Activated naive CD4-positive, alpha-beta T cell treated with anti-CD3 and anti-CD28 coated beads for 36 hours (primary cell): ENCODE data around the gene CLHC1. TPM values are rescaled to one million over a fixed set of nuclear protein-coding genes. Genes with fewer than 3 reads are reported as not detected.
"Not testable (repeated sequence)": the region's sequence is repeated elsewhere in the genome, so short reads cannot be mapped to it uniquely, and the experiment has no call there.

ENCODE experiments used
- CTCF ChIA-PET: fragments of 350-600 bp; sonication (Branson Sonifier 250); formaldehyde crosslinking; loops from one replicate; lab custom pipeline; 2021; ENCODE audit warnings: antibody characterized with exemption; lab: Charles Lee
- DNase-seq: peaks from one replicate; pipeline ENCODE4 v3.0.0-alpha.2; 2020
- H3K27ac Mint-ChIP-seq: one replicate; pipeline ENCODE4 v1.8.0; 2021; ENCODE audit warnings: mild to moderate bottlenecking, mixed read lengths
- H3K27me3 Mint-ChIP-seq: one replicate; pipeline ENCODE4 v1.8.0; 2021; ENCODE audit warnings: low read depth, mixed read lengths
- H3K36me3 Mint-ChIP-seq: one replicate; pipeline ENCODE4 v1.8.0; 2021; ENCODE audit warnings: low read depth, mixed read lengths
- H3K4me1 Mint-ChIP-seq: one replicate; pipeline ENCODE4 v1.8.0; 2021; ENCODE audit warnings: low read depth, mixed read lengths
- H3K4me3 Mint-ChIP-seq: one replicate; pipeline ENCODE4 v1.8.0; 2021; ENCODE audit warnings: mild to moderate bottlenecking, moderate library complexity, mixed read lengths
- H3K9me3 Mint-ChIP-seq: one replicate; pipeline ENCODE4 v1.8.0; 2021; ENCODE audit warnings: mixed read lengths
- intact Hi-C: fragments of 100-400 bp; cut with micrococcal nuclease; formaldehyde crosslinking; loops from one replicate; pipeline ENCODE4 v1.15.1; 2023
- total RNA-seq, 2 experiments: library from RNA; stranded (reverse); gene quantifications; one replicate each; pipeline ENCODE4 v1.2.3, GENCODE V29; 2021

The CLHC1 gene
- 1 to 10 TPM; 2.4 to 3.1 TPM for total RNA-seq

DNA sequence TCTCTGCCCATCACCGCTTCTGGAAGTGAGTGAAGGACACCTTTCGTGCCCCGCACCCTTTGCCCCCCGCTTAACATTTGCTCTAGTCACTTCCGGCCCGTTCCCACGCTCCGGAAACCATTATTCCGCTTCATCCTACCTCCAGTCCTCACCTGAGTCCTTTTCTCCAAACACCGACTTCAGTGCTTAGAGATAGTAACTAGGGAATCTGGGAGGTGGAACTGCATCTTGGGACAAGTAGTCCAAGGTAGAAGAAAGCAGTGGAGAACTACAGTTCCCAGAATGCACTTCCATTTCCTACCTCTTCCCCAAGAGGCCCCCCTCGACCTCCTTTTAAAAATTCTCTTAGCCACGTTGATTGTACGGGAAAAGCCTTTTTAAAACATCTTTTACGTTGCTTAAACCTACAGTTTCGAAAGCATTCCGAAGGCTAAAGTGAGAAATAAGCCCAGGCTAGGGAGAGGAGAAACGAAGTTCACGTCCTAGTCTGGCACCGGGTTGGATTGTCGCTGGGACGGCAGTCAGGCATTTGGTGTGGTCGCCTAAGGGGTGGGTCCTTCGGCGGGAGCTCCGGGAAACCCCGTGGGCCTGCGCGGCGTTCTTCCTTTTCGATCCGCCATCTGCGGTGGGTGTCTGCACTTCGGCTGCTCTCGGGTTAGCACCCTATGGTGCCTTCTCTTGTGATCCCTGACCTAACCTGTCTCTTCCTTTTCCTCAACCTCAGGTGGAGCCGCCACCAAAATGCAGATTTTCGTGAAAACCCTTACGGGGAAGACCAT, at the start of gene CLHC1, which contains the start of gene RPS27A:
Gene CLHC1, minus strand, starts transcription at position 210 of the 779 bp plus-strand sequence. CDS start 9,882 bp downstream, outside the sequence.
Gene RPS27A, plus strand, starts transcription at position 605 of the 779 bp plus-strand sequence. Its CDS starts 137 bp downstream, at position 742.
- no peaks in the 10 kb centered on the region for H3K27me3 Mint-ChIP-seq
- H3K36me3 Mint-ChIP-seq: peaks cover 41% of the 10 kb centered on the region
- CTCF ChIA-PET: no interaction called here
- peak within 1 kb of the TSS; percentile 95 for H3K27ac Mint-ChIP-seq
- H3K4me1 Mint-ChIP-seq: peaks cover 52% of the 10 kb centered on the region
- no peaks in the 10 kb centered on the region for H3K9me3 Mint-ChIP-seq
- intact Hi-C loops: loop anchor here (1.0 to 5.0 kb wide), 15 partner anchors 9 to 1465 kb away; partner anchors contain the start of genes CFAP36, CHAC2, EML6 and MTIF2
- peak; percentile 94 for DNase-seq
- peak within 1 kb of the TSS; percentile 97 for H3K4me3 Mint-ChIP-seq

DNA sequence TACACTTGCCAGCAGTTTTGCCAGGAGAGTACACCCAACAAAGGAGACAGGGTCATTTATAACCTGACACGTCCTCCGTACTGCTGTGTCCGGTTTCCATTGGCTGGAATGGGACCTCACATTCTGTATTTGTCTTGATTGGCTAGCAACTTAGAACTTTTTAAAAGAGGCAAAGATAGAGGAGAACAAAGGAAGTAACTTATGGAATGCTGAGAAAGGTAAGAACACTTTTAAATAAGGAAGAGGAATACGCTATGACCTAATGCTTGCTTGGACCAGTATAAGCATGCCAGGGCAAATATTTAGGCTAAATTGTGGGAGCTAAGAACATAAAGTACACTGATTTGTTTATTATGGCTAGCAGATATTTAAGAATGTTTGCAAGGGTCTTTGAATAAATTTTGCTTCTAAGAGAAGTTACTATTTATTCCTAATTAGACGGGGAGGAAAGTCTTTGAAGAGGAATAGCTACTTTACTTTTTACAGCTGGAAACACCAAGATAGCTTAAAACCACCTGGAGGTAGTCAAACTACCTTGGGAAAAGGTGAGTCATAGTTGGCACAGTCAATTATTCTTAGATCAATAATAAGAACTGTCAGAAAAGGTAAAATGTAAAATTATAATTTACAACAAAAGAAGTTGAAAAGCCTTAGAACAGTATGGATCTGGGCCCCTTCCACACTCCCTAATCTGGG, 48.9 kb upstream of the CLHC1 start:
- H3K36me3 Mint-ChIP-seq, H3K9me3 Mint-ChIP-seq, H3K27me3 Mint-ChIP-seq, DNase-seq: not testable (repeated sequence)
- Mint-ChIP-seq H3K4me1 (peaks cover 22% of the 10 kb centered on the region), H3K27ac (peak overlapping the region; percentile 5), H3K4me3 (peak overlapping the region; percentile 21)
- CTCF ChIA-PET: interaction anchor here (0.7 kb wide), 1 partner anchor 11 kb away, joined by 3 read pairs; no protein-coding TSS in a partner anchor
- intact Hi-C loops: loop anchor here (5.0 kb wide), 1 partner anchor 229 kb away; the partner anchor contains the start of gene RTN4

DNA sequence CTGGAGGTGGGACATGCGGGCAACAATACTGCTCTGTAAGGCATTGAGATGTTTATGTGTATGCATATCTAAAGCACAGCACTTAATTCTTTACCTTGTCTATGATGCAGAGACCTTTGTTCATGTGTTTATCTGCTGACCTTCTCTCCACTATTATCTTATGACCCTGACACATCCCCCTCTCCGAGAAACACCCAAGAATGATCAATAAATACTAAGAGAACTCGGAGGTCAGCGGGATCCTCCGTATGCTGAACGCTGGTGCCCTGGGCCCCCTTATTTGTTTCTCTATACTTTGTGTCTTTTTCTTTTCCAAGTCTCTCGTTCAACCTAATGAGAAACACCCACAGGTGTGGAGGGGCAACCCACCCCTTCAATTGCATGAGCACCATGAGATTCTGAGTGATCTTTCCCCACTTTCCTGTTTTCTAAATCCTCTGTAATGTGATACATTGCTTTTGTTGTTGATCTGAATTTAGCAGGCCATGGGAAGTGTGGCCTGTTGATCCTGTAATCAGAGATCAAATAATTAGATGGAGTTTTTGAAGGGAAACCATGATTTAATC, 47.8 kb upstream of the CLHC1 start:
- H3K9me3 Mint-ChIP-seq, CTCF ChIA-PET, H3K27me3 Mint-ChIP-seq, H3K27ac Mint-ChIP-seq, H3K36me3 Mint-ChIP-seq, DNase-seq, H3K4me3 Mint-ChIP-seq: not testable (repeated sequence)
- H3K4me1 Mint-ChIP-seq: peaks cover 22% of the 10 kb centered on the region
- intact Hi-C loops: loop anchor here (5.0 kb wide), 1 partner anchor 228 kb away; the partner anchor contains the start of gene RTN4

DNA sequence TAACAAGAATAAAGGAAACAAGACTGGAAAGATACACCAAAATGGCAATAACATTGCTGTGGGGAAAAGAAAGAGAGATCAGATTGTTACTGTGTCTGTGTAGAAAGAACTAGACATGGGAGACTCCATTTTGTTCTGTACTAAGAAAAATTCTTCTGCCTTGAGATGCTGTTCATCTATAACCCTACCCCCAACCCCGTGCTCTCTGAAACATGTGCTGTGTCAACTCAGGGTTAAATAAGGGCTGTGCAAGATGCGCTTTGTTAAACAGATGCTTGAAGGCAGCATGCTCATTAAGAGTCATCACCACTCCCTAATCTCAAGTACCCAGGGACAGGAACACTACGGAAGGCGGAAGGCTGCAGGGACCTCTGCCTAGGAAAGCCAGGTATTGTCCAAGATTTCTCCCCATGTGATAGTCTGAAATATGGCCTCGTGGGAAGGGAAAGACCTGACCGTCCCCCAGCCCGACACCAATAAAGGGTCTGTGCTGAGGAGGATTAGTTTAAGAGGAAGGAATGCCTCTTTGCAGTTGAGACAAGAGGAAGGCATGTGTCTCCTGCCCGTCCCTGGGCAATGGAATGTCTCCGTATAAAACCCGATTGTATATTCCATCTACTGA, 47.2 kb upstream of the CLHC1 start:
- DNase-seq, intact Hi-C loops, H3K36me3 Mint-ChIP-seq, H3K27me3 Mint-ChIP-seq, H3K4me3 Mint-ChIP-seq, CTCF ChIA-PET, H3K9me3 Mint-ChIP-seq, H3K27ac Mint-ChIP-seq: not testable (repeated sequence)
- peaks cover 22% of the 10 kb centered on the region for H3K4me1 Mint-ChIP-seq

DNA sequence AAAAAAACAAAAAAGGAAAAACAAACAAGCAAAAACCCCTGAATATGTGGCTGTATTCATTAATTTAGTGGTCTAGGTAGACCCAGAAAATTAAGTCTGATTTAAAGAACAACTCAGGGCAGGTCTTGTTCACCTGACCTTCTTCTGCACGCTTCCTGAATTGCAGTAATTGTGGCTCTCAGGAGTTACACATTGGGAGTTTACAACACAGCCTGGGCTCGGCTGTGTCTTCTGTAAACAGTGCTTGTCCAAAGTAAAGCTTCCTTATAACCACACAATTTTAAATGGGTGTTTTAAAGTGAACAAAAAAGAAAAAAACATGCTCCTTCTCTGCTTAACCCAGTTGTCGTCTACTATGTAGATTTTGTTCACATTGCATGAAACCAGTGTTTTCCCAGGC, 45.2 kb upstream of the CLHC1 start:
- no peak overlapping the region for H3K4me3 Mint-ChIP-seq
- peaks cover 9% of the 10 kb centered on the region for H3K4me1 Mint-ChIP-seq
- intact Hi-C loops: no loop called here
- no peak overlapping the region for H3K27ac Mint-ChIP-seq
- DNase-seq: no peak
- H3K27me3 Mint-ChIP-seq: no peaks in the 10 kb centered on the region
- no peaks in the 10 kb centered on the region for H3K9me3 Mint-ChIP-seq
- no peaks in the 10 kb centered on the region for H3K36me3 Mint-ChIP-seq
- CTCF ChIA-PET: no interaction called here

DNA sequence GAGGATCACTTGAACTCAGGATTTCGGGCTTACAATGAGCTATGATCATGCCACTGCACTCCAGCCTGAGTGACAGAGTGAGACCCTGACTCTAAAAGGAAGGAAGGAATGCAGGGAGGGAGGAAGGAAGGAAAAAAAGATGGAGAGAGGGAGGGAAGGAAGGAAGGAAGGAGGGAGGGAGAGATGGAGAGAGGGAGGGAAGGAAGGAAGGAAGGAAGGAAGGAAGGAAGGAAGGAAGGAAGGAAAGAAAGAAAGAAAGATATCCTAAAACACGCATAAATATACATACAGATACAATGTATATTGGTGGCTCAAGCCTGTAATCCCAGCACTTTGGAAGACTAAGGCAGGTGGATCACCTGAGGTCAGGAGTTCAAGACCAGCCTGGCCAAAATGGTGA, 42.3 kb upstream of the CLHC1 start:
- not testable (repeated sequence) for H3K9me3 Mint-ChIP-seq, H3K27me3 Mint-ChIP-seq, H3K4me1 Mint-ChIP-seq

DNA sequence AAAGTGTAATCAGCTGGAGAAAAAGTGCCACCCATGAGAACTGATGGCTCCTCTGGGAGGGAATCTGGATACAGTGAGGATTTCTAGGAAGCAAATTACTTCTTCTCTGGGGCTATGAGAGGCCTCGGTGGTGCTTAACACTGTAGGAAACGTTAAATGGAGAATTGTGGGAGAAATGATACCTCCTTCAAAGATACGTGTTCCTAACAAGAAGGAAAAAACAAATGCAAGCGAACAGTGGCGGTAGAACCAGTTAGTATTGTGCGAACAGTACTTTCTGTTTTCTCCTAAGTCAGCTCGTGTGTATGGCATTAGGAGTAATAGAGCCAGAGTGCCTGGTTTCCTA, 37.5 kb upstream of the CLHC1 start:
- Mint-ChIP-seq H3K36me3 (peaks cover 6% of the 10 kb centered on the region), H3K27ac (peak overlapping the region; percentile 93), H3K9me3 (no peaks in the 10 kb centered on the region), H3K4me1 (peaks cover 14% of the 10 kb centered on the region), H3K27me3 (no peaks in the 10 kb centered on the region), H3K4me3 (peak overlapping the region; percentile 89)
- peak; percentile 6 for DNase-seq
- CTCF ChIA-PET: interaction anchor here (0.6 to 0.7 kb wide), 2 partner anchors 162 to 258 kb away, joined by 3 to 7 read pairs; no protein-coding TSS in a partner anchor
- intact Hi-C loops: loop anchor here (1.0 to 2.0 kb wide), 9 partner anchors 13 to 424 kb away; partner anchors contain the start of genes CFAP36, CLHC1, PNPT1 and PPP4R3B

More for the DNA sequence above, 42.3 kb upstream of the CLHC1 start:
- H3K36me3 Mint-ChIP-seq, DNase-seq, H3K27ac Mint-ChIP-seq, H3K4me3 Mint-ChIP-seq, intact Hi-C loops: not testable (repeated sequence)
- CTCF ChIA-PET: interaction anchor here (0.6 kb wide), 1 partner anchor 142 kb away, joined by 3 read pairs; no protein-coding TSS in a partner anchor

DNA sequence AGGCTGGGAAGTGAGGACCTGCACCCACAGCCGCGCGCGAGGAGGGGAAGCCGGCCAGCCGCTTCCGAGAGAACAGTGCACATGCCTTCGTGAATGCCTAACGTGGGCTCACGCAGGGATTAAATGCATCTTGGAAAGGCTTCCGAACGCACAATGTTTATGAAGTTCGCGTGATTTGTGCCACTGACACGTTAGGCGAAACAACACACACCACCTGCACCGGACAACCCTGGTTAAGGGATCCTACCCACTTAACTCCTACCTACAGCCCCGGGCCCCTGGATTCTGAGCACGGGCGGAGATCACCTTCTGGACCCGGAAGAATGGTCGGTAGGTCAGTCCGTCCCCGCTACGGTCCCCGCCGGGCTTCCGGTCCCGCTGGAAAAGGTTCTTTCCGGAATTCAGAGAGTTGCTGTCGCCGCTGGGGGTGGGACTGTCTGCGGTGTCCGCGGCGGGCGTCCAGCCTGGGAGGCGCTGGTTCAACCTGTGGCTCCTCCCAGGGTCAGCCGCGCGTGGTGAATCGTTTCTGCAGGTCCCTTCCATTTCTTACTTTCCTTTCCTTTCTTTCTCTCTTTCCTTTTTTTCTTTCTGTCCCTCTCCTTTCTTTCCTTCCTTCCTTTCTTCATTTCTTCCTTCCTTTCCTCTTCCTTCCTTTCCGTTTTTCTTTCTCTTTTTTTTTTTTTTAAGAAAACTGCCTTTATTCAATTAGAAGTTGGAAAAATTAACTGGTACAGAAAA, 37.0 kb upstream of the CLHC1 start, which contains the start of gene MTIF2:
Gene MTIF2, minus strand, starts transcription at position 325 of the 738 bp plus-strand sequence. CDS start 5,373 bp downstream, outside the sequence.
- Mint-ChIP-seq H3K27me3 (no peaks in the 10 kb centered on the region), H3K9me3 (no peaks in the 10 kb centered on the region), H3K36me3 (peaks cover 9% of the 10 kb centered on the region), H3K4me3 (peak within 1 kb of the TSS; percentile 89), H3K4me1 (peaks cover 14% of the 10 kb centered on the region), H3K27ac (peak within 1 kb of the TSS; percentile 93)
- peak; percentile 93 for DNase-seq
- CTCF ChIA-PET: interaction anchor here (0.5 to 1.0 kb wide), 3 partner anchors 10 to 259 kb away, joined by 3 to 6 read pairs (median 4); no protein-coding TSS in a partner anchor
- intact Hi-C loops: loop anchor here (1.0 to 2.0 kb wide), 9 partner anchors 13 to 424 kb away; partner anchors contain the start of genes CFAP36, CLHC1, PNPT1 and PPP4R3B

DNA sequence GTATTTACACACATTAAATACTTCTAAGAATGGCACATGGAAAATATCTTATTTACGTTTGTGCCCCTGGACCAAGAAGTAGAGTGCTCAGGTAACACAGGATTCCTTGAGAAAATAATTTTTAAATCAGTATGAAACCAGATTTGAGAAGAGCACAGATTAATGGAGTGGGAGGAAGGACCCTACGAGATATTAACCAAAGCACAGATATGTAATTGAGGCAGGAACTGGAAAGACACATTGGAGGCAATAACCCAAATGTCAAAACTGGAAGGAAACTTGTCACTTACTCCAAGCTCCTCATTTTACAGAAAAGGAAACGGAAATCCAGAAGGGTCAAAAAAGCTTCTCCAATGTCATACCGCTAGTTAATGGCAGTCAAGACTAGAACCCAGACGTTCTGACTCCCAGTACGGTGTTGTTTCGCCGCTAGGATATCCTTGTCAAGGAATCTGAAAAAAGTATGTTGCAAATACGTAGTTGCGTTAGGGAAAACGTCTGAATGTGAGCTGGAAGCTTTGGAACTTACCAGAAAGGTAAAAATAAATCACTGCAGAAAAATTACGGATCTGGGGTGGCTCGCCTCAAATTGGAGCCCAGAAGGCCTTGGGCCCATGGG, 36.3 kb upstream of the CLHC1 start:
- Mint-ChIP-seq H3K36me3 (peaks cover 12% of the 10 kb centered on the region), H3K4me3 (peak overlapping the region; percentile 89), H3K27me3 (no peaks in the 10 kb centered on the region), H3K27ac (peak overlapping the region; percentile 93), H3K9me3 (no peaks in the 10 kb centered on the region), H3K4me1 (peaks cover 14% of the 10 kb centered on the region)
- DNase-seq: no peak
- intact Hi-C loops: loop anchor here (2.0 kb wide), 1 partner anchor 46 kb away; no protein-coding TSS in a partner anchor
- CTCF ChIA-PET: interaction anchor here (0.5 to 1.0 kb wide), 2 partner anchors 9 to 163 kb away, joined by 4 to 6 read pairs; no protein-coding TSS in a partner anchor

DNA sequence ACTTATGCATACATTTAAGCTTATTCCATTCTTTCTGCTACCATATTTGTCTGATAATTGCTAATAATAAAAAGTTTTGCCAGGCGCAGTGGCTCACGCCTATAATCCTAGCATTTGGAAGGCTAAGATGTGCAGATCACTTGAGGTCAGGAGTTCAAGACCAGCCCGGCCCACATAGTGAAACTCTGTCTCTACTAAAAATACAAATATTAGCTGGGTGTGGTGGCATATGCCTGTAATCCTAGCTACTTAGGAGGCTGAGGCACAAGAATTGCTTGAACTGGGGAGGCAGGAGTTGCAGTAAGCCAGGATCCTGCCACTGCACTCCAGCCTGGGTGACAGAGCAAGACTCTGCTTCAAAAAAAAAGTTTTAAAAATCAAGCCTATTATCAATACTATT, 27.5 kb upstream of the CLHC1 start:
- H3K4me3 Mint-ChIP-seq, H3K9me3 Mint-ChIP-seq, H3K4me1 Mint-ChIP-seq, H3K27me3 Mint-ChIP-seq, intact Hi-C loops, H3K27ac Mint-ChIP-seq, DNase-seq: not testable (repeated sequence)
- CTCF ChIA-PET: interaction anchor here (0.6 to 0.7 kb wide), 3 partner anchors 9 to 81 kb away, joined by 3 to 6 read pairs (median 5); no protein-coding TSS in a partner anchor
- peaks cover 16% of the 10 kb centered on the region for H3K36me3 Mint-ChIP-seq
